GM18907 (cell line): ENCODE results near the gene FSCB.
"Not testable (repeated sequence)": the region's sequence is repeated elsewhere in the genome, so short reads cannot be mapped to it uniquely, and the experiment has no call there.

Source experiments
- ATAC-seq: cut with Tn5 transposase; IDR thresholded peaks from one replicate; pipeline ENCODE4 v1.9.1; 2021; ENCODE audit warnings: mild to moderate bottlenecking, moderate library complexity; ENCODE audit not compliant: unreplicated experiment

The FSCB gene, protein sequence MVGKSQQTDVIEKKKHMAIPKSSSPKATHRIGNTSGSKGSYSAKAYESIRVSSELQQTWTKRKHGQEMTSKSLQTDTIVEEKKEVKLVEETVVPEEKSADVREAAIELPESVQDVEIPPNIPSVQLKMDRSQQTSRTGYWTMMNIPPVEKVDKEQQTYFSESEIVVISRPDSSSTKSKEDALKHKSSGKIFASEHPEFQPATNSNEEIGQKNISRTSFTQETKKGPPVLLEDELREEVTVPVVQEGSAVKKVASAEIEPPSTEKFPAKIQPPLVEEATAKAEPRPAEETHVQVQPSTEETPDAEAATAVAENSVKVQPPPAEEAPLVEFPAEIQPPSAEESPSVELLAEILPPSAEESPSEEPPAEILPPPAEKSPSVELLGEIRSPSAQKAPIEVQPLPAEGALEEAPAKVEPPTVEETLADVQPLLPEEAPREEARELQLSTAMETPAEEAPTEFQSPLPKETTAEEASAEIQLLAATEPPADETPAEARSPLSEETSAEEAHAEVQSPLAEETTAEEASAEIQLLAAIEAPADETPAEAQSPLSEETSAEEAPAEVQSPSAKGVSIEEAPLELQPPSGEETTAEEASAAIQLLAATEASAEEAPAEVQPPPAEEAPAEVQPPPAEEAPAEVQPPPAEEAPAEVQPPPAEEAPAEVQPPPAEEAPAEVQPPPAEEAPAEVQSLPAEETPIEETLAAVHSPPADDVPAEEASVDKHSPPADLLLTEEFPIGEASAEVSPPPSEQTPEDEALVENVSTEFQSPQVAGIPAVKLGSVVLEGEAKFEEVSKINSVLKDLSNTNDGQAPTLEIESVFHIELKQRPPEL

DNA sequence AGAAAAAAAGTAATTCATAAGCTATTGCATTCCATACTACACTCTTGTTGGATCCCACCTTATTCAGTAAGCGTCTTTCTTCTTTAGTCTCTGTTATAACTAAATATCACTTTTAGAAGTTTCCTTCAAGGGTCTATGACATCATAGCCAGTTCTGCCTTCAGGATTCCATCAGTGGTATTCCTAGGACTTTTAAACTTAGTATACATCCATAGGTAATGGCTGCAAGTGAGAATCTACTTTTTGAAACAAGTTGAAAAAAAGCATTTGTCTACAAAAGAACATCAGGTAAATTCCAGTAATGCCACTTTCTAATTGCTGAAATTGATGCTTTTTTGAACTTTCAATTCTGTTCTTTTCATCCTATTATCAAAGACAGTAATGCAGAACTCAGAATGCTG, at the start of gene FSCB:
TSS of gene FSCB (minus strand) at position 101 of the 400 bp plus-strand sequence. CDS start 296 bp downstream, outside the sequence.
- no peak for ATAC-seq

DNA sequence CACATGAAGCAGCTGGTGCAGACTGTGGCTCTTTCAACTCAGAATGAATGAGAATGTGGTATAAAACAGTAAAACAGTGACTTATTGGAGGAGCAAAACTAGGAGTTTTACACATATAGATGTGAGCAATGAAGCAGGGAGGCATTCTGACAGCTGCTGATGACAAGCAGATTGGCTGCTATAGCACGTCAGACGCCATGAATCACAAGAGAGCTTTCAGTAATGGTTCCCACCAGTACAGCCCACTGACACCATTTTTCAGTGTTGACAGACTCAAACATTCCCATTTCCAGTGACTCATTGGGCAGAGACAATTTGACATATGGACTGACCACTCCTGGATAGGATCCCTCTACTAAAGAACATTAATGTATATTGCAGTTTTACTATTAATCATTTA, 24.6 kb upstream of the FSCB start:
- no peak for ATAC-seq

DNA sequence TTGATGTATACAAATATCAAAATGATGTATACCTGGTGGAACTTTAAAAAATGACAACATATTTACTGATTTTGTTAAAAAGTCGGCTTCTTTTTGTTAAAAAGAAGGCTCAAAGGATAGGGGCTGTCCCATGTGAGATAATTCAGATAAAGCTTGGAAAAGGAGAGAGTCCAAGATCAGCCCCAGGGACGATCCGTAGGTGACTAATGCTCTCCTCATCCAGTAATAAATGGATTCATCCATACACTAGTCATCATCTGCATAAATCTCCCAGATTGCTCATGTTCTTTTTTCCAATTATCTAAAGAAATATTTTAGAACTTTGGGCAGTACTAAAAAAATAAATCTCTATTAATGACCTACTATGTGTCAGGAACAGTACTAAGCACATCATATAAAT, 23.4 kb upstream of the FSCB start:
- ATAC-seq: no peak

DNA sequence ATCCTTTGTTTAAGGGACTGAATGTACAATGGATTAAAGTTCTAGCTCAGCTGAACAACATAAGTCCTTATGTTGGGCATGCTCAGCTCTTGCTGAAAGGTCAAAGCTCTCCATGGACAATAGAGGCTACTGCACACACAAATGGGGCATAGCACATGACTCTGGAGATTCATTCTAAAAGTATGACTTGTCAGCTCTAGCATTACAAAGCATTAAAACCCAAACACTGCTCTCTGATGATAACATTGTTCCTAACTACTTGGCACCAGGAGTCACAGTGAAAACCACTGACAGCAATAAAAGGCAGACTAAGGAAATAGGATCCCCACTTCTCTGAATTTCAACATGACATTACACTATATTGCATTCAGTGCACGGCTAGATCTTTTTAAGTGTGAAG, 21.9 kb upstream of the FSCB start:
- ATAC-seq: no peak

DNA sequence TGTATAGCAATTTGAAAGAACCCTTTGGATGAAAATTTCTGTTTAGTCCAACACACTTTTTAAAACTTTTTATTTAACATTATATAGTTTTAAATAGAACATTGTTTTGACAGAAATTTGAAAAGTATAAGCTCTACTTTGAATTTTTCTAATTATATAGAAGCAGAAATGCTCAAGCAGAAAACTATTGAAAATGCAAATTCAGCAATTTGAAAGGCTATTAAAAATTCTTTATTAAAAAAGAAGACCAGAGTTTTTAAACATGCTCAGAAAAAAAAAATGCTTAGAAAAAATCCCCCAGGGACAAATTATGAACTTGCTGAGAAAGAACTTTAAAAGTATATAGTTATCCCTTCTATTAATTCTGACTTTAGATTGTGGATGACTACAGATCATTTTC, 21.1 kb upstream of the FSCB start:
- ATAC-seq: no peak

DNA sequence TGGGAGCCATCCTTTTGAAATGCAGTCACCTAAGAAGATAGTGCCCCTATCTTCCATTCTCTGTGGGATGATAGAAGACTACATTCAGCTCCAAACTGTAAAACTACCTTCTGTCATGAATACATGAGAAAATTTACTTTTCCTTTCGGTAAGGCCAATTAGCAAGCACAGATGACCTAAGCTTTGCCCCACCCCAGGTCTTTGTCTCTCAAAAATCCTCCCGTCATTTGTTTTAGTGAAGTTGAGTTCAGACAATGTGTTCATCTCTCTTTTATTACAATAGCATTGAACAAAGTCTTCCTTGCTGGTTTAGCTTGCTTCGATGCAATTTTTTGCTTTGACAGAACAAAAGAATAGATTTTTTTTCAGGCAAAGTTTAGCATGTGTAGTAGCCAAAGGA, 18.2 kb upstream of the FSCB start:
- ATAC-seq: no peak

DNA sequence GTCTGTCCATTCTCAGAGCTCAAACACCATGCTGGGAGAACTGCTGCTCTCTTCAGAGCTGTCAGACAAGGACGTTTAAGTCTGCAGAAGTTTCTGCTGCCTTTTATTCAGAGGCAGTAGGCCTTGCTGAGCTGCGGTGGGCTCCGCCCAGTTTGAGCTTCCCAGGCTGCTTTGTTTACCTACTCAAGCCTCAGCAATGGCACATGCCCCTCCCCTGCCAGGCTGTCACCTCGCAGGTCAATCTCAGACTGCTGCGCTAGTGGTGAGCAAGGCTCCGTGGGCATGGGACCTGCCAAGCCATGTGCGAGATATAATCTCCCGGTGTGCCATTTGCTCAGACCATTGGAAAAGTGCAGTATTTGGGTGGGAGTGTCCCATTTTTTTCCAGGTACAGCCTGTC, 8.6 kb upstream of the FSCB start:
- not testable (repeated sequence) for ATAC-seq

DNA sequence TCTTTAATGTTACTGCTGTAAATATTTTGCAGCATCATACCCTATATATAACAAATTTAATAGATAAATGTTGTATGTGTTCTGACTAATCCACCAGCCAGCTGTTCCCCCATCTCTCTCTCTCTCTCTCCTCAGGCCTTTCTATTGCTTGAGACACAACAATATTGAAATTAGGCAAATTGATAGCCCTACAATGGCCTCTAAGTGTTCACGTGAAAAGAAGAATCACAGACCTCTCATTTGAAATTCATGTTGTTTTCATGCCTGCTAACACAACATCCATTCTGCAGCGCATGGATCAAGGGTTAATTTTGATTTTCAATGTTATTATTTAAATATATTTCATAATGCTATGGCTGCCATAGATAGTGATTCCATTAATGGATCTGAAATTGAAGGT, 1.8 kb upstream of the FSCB start:
- no peak for ATAC-seq

DNA sequence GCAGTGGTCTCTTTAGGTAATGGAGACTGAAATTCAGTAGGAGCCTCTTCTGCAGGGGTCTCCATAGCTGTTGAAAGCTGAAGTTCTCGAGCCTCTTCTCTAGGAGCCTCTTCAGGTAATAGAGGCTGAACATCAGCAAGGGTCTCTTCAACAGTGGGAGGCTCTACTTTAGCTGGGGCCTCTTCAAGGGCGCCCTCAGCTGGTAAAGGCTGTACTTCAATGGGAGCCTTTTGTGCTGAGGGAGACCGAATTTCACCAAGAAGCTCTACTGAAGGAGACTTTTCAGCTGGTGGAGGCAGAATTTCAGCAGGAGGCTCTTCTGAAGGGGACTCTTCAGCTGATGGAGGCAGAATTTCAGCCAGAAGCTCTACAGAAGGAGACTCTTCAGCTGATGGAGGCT, 1.5 kb downstream of the FSCB start:
- ATAC-seq: no peak

DNA sequence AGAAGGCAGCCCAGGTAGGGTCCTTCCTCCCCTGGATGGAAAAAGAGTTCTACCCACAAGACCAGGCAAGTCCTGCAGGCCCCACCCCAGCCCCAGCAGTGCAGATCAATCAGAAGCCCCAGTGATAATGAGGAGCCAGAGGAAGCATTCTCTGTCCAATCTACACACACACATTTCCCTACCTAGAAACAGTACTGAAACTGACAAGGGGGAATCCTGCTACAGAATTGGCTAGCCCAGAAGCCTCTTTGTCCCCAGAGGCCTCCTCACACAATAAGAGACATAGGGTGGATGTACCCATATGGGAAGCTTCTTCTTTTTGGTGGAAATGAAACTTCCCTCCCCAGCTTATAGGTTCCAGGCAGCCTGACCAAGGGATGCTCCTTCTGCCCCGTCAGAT, 9.9 kb downstream of the FSCB start:
- no peak for ATAC-seq

DNA sequence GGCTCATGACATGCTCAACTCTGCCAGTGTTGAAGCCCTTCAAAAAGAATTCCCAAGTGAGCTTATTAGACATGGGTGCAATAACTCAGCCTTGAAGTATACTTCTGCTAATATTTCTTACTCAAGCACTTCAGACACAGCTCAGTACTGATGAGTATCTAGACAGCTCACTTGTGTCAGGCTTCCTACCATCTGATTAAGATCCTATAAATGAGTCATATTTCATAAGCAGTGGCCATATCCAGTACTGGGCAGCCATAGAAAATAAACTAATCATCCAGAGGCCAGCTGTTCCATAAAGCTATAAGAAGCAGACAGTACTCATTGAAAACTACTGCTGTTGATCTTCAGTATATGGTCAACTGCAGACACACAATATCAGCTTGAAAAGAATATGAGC, 12.9 kb downstream of the FSCB start:
- no peak for ATAC-seq

DNA sequence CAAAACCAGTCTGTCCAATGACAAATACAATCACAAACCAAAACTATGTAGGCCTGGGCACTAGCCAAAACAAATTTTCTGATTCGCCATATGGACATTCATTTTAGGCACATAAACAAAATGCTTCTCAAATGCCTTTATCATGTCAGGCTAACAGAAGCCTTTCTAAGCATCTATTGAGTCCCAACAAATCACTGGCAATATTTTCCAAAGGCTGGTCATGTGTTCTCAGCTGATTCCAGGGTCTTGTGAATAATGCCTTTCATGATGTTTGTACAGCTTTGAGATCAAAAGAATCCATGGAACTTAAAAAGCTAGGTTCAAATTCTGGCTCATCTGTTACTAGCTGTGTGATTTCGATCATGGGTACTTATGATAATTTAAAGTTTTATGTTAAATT, 16.1 kb downstream of the FSCB start:
- no peak for ATAC-seq

DNA sequence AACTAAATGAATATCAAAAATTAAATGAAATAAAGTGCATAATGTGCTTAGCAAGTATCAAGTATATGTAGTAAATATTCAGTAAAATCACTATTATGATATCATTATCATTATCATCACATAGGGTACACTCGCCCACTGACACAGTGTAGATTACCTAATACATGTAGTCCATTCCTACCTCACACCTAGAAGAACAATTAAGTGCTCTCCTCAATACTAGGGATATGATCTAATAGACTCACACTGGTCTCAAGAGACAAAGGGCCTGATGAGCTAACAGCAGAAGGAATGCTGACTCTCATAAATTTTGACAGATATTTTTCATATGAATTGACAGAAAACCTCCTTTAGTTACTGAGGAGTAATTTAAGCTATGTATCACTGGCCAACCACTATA, 29.1 kb downstream of the FSCB start:
- ATAC-seq: no peak

DNA sequence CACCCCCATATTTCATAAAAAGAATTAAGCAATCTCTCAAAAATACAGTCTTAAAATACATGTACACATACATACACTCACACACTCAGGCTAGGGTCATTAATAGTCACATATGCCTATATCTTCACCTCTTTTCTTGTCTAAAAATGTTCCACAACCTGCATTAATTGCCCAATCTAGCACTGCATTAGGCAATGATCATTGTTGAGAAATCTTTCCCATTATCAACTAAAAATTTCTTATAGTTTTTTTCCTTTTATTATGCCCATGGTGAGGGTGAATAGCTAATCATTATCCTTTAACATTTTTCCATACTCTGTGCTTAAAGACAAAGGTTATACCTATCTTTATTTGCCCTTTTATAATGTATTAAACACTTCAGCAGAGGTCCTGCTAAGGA, 38.3 kb downstream of the FSCB start:
- ATAC-seq: no peak

DNA sequence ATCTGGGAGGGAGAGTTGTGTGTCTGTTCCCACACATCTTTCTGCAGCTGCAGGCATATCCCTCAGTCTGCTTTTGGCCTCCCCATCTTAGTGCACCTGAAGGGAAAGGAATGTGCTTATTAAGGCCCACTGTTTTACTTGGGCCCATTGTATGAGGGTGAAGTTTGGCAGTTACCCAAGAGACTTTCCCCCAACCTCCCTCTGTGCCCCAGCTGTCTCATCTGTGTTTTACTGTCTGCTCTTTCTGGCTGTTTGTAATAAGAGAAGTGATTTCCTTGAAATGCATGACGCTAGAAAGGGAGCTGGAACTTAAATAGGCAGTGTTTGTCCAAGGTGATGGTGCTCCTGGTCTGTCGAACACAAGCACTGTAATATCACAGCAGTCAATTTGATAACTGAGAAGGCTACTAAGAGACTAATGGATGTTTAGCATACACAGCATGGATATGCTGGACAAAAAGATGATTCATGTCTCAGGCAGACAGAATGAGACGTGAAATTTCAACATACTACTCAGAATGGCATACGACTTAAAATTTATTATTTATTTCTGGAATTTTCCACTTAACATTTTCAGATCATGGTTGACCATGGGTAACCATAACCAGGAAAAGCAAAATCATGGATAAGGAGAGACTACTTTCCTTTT, 43.6 kb downstream of the FSCB start:
- ATAC-seq: no peak

DNA sequence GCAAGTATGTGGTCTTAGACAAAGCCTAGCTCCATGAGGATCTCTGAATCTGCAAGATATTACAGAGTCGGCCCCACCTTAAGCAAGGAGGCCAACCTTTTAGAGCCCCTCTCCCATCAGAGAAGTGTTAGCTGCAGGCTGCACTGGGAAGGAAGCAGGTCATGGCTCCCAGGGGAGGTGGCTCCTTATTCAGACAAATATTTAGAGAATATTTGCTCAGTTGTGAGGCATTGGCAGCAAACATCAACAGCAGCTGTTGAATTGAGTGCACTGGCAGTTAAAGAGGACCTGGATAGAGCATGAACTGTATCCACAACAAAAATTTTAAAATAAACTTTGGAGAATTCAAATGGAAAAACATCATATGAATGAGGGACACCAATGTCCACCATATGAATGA, 44.7 kb downstream of the FSCB start:
- no peak for ATAC-seq

DNA sequence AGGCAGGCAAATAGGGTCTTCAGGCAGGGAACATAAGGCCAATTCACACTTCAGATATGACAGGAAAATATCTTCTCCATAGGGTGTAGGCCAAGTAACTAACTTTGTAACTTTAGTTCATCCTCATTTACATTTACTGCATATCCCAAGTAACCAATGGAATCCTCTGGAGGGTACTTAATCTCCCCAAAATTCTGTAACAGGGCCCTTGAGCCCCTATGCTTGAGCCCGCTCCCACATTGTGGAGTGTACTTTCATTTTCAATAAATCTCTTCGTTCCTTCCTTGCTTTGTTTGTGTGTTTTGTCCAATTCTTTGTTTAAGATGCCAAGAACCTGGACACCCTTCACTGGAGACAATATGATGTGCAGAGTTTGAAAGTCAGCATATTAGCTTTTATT, 45.3 kb downstream of the FSCB start:
- ATAC-seq: no peak
